Suprapubic skin (tissue), 4 donors: ENCODE measurements around the gene SLC24A4.

ENCODE experiments used
- POLR2A ChIP-seq, 2 donors: fragments of 450-650 bp; IDR thresholded peaks; one replicate each; pipeline ENCODE4 v1.6.1; 2017; ENCODE audit warnings: antibody characterized with exemption in 2 of 2, mild to moderate bottlenecking in 2 of 2, moderate library complexity in 2 of 2
- POLR2AphosphoS5 ChIP-seq, 3 donors: sonication (generic); formaldehyde crosslinking; IDR thresholded peaks; one replicate each; pipeline ENCODE4 v1.6.1; 2017; ENCODE audit warnings: antibody characterized with exemption in 3 of 3
- TF ChIP-seq, protein P1 (sequence below), 2 donors: fragments of 200-600 bp in 1 of 2; fragments of 450-650 bp in 1 of 2; sonication (generic) in 1 of 2; IDR thresholded peaks; one replicate each; pipeline ENCODE4 v1.5.1; 2016 to 2019; ENCODE audit warnings: antibody characterized with exemption in 2 of 2, mild to moderate bottlenecking in 1 of 2, moderate library complexity in 1 of 2

GRCh38 chr14:92455231-92455630 is 132.3 kb downstream of the SLC24A4 start:
- TF ChIP-seq, protein P1, sequence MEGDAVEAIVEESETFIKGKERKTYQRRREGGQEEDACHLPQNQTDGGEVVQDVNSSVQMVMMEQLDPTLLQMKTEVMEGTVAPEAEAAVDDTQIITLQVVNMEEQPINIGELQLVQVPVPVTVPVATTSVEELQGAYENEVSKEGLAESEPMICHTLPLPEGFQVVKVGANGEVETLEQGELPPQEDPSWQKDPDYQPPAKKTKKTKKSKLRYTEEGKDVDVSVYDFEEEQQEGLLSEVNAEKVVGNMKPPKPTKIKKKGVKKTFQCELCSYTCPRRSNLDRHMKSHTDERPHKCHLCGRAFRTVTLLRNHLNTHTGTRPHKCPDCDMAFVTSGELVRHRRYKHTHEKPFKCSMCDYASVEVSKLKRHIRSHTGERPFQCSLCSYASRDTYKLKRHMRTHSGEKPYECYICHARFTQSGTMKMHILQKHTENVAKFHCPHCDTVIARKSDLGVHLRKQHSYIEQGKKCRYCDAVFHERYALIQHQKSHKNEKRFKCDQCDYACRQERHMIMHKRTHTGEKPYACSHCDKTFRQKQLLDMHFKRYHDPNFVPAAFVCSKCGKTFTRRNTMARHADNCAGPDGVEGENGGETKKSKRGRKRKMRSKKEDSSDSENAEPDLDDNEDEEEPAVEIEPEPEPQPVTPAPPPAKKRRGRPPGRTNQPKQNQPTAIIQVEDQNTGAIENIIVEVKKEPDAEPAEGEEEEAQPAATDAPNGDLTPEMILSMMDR (IDR thresholded peaks at IDR 0.05) = no peak
- TF ChIP-seq POLR2A (IDR thresholded peaks at IDR 0.05) (no peak), POLR2AphosphoS5 (IDR thresholded peaks at IDR 0.05) (no peak)
